ENCODE measurements around the gene CDH13.

DNA sequence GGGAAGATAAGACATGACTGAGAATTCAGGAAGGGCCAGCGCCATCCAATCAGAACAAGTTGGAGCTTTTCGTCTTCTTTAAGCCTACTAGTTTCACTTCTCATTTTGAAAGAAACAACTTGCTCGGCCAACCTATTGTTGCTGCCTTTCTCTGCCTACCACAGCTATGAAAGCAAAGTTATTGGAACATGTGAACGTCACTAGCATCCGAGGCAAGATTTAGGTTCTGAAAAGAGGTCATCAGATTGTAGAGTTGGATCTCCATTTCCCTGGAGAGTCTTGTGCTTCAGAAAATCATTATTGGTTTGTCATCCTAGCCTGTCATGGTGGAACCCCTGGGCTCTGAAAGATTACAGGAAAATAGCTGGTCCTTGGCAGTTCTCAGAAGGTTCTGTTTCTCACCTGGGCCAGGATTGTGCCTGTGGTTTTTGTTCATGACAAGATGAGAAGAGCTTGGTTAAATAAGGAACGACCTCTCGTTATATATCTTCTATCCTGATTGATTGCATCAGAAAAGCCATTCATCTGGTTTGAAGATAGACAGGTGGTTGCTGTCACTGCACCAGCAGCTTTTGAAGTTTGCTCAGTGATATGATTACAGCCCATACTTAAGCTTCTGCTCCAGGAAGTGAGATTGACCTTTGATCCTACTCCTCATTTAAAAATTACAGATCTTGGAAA, 25.3 kb downstream of the CDH13 start:
- TF ChIP-seq CTCF (tag by site-specific recombination; IDR thresholded peaks at IDR 0.05), result no peak
- TF ChIP-seq, protein P1, sequence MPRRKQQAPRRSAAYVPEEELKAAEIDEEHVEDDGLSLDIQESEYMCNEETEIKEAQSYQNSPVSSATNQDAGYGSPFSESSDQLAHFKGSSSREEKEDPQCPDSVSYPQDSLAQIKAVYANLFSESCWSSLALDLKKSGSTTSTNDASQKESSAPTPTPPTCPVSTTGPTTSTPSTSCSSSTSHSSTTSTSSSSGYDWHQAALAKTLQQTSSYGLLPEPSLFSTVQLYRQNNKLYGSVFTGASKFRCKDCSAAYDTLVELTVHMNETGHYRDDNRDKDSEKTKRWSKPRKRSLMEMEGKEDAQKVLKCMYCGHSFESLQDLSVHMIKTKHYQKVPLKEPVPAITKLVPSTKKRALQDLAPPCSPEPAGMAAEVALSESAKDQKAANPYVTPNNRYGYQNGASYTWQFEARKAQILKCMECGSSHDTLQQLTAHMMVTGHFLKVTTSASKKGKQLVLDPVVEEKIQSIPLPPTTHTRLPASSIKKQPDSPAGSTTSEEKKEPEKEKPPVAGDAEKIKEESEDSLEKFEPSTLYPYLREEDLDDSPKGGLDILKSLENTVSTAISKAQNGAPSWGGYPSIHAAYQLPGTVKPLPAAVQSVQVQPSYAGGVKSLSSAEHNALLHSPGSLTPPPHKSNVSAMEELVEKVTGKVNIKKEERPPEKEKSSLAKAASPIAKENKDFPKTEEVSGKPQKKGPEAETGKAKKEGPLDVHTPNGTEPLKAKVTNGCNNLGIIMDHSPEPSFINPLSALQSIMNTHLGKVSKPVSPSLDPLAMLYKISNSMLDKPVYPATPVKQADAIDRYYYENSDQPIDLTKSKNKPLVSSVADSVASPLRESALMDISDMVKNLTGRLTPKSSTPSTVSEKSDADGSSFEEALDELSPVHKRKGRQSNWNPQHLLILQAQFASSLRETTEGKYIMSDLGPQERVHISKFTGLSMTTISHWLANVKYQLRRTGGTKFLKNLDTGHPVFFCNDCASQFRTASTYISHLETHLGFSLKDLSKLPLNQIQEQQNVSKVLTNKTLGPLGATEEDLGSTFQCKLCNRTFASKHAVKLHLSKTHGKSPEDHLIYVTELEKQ (tag by site-specific recombination; IDR thresholded peaks at IDR 0.05; ENCODE audit: borderline replicate concordance), result no peak
- no peak for TF ChIP-seq ZNF114 (tag by site-specific recombination; IDR thresholded peaks at IDR 0.05)
- TF ChIP-seq PBX3 (CRISPR knock-in tag; IDR thresholded peaks at IDR 0.05), result no peak
- TF ChIP-seq REST (tag by site-specific recombination; IDR thresholded peaks at IDR 0.05), result no peak
- TF ChIP-seq ZNF580 (tag by site-specific recombination; IDR thresholded peaks at IDR 0.05), result no peak
- no peak for TF ChIP-seq ZBTB48 (tag by site-specific recombination; IDR thresholded peaks at IDR 0.05)
- TF ChIP-seq ZBTB8A (tag by site-specific recombination; IDR thresholded peaks at IDR 0.05), result no peak
- TF ChIP-seq ZBTB1 (tag by site-specific recombination; IDR thresholded peaks at IDR 0.05), result no peak
- TF ChIP-seq GLIS2 (tag by site-specific recombination; IDR thresholded peaks at IDR 0.05), result no peak
- no peak for TF ChIP-seq FEZF1 (tag by site-specific recombination; IDR thresholded peaks at IDR 0.05)
- no peak for TF ChIP-seq ZBTB21 (tag by site-specific recombination; IDR thresholded peaks at IDR 0.05)

Data from HEK293 (cell line).